CD4-positive, alpha-beta memory T cell (primary cell): ENCODE results near the gene PPP1R8. TPM values are rescaled to one million over a fixed set of nuclear protein-coding genes. Genes with fewer than 3 reads are reported as not detected.

ENCODE experiments used
- CTCF ChIA-PET: fragments of 350-600 bp; sonication (Branson Sonifier 250); formaldehyde crosslinking; loops from one replicate; lab custom pipeline; 2021; ENCODE audit warnings: inconsistent platforms; ENCODE audit not compliant: partially characterized antibody; lab: Charles Lee
- POLR2A ChIA-PET: fragments of 350-600 bp; sonication (Branson Sonifier 250); formaldehyde crosslinking; loops from one replicate; lab custom pipeline; 2021; ENCODE audit not compliant: partially characterized antibody; lab: Charles Lee
- DNase-seq, 5 donors: peaks; one replicate each; pipeline versions ENCODE4 v3.0.0 to v3.0.0-alpha.2; 2020 to 2022; ENCODE audit warnings: mixed read lengths in 1 of 5
- H3K27ac ChIP-seq: one replicate; pipeline ENCODE4 v1.7.0; 2013; ENCODE audit warnings: low read depth, low read length
- H3K27me3 ChIP-seq: 2 replicates; pipeline ENCODE4 v1.7.0; 2013; ENCODE audit warnings: mild to moderate bottlenecking, low read length, moderate library complexity; ENCODE audit not compliant: insufficient read depth
- H3K36me3 ChIP-seq: 2 replicates; pipeline ENCODE4 v1.7.0; 2013; ENCODE audit warnings: mild to moderate bottlenecking, low read length, moderate library complexity; ENCODE audit not compliant: insufficient read depth
- H3K4me1 ChIP-seq: 2 replicates; pipeline ENCODE4 v1.7.0; 2013; ENCODE audit warnings: mild to moderate bottlenecking, low read length, moderate library complexity; ENCODE audit not compliant: insufficient read depth
- H3K4me3 ChIP-seq, 2 donors: one replicate each; pipeline ENCODE4 v1.7.0; 2013; ENCODE audit warnings: low read length in 2 of 2, mild to moderate bottlenecking in 1 of 2
- H3K9me3 ChIP-seq, 2 donors: one replicate each; pipeline ENCODE4 v1.7.0; 2013; ENCODE audit warnings: low read length in 2 of 2, control low read depth in 1 of 2; ENCODE audit not compliant: control insufficient read depth in 1 of 2
- H3K27ac Mint-ChIP-seq, 7 donors: one replicate each; pipeline ENCODE4 v1.8.0; 2020 to 2021; ENCODE audit warnings: mixed read lengths in 7 of 7, mild to moderate bottlenecking in 6 of 7, inconsistent platforms in 3 of 7, moderate library complexity in 3 of 7
- H3K27me3 Mint-ChIP-seq, 2 donors: one replicate each; pipeline ENCODE4 v1.8.0; 2020 to 2021; ENCODE audit warnings: mixed read lengths in 2 of 2
- H3K36me3 Mint-ChIP-seq, 2 donors: one replicate each; pipeline ENCODE4 v1.8.0; 2020 to 2021; ENCODE audit warnings: mixed read lengths in 2 of 2, inconsistent platforms in 1 of 2, mild to moderate bottlenecking in 1 of 2
- H3K4me1 Mint-ChIP-seq, 4 donors: one replicate each; pipeline ENCODE4 v1.8.0; 2020 to 2021; ENCODE audit warnings: mixed read lengths in 4 of 4, mild to moderate bottlenecking in 1 of 4
- H3K4me3 Mint-ChIP-seq, 8 donors: one replicate each; pipeline ENCODE4 v1.8.0; 2020 to 2021; ENCODE audit warnings: mixed read lengths in 8 of 8, mild to moderate bottlenecking in 7 of 8, moderate library complexity in 6 of 8, inconsistent platforms in 3 of 8
- H3K9me3 Mint-ChIP-seq, 8 donors: one replicate each; pipeline ENCODE4 v1.8.0; 2020 to 2021; ENCODE audit warnings: mixed read lengths in 8 of 8, mild to moderate bottlenecking in 5 of 8, inconsistent platforms in 3 of 8, moderate library complexity in 1 of 8
- intact Hi-C: fragments of 100-400 bp; cut with micrococcal nuclease; formaldehyde crosslinking; loops from one replicate; pipeline ENCODE4 v1.15.1; 2023
- polyA plus RNA-seq, 2 donors: library from polyadenylated mRNA; unstranded; fragments of 300-500 nt; fragmentation: Illumina TruSeq; gene quantifications; one replicate each; pipeline ENCODE4 v1.2.3, GENCODE V29; 2021
- total RNA-seq, 2 experiments: library from RNA; stranded (reverse); gene quantifications; one replicate each; pipeline ENCODE4 v1.2.3, GENCODE V29; 2021

PPP1R8 gene
- total RNA-seq = 10 to 100 TPM; 40.8 to 45.8 TPM
- polyA plus RNA-seq = 10 to 100 TPM; 27.8 to 39.2 TPM

DNA sequence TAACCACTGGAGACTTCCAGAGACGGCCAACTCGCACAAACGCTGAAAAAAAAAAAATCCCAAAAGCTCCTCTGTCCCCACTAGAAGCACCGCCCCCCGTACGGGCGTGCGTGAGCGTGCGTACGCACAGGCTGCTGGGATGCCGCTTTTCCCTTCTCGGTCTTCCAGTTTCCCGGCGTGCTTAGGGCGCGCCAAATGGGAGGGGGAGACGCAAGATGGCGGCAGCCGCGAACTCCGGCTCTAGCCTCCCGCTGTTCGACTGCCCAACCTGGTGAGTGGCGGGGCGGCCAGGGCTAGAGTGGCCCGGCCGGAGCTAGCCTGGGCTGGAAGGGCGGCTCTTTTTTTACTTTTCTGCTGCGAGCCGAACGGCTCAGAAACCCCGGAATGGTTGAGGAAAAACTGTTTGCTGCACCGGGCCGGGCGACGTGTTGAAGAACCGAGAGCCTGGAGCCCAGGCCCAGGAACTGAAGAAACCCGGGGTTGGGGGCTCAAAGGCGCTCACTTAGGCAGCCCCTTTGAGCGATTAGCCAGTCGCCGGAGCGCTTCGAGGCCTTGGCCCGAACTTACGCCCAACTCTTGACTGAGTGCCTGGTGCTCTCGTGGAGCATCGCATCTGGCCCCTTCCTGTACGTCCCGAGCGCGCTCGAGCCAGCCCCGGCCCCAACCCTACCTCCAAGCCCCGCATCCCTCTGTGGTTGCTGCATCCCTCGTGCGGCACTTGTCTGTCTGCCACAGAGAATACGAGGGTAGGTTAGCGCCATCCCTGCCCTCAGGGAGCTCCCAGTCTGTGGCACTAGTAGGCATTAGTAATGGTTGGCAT is at the start of gene PPP1R8:
PPP1R8 (plus strand) TSS at position 162 of the 820 bp plus-strand sequence; CDS start at position 216, 54 bp downstream.
- peak; percentile 83 to 90 (median 86) for DNase-seq
- peaks cover 21 to 46% (median 31%) of the 10 kb centered on the region in 4 donors for H3K4me1 Mint-ChIP-seq
- peaks cover 0 to 43% of the 10 kb centered on the region in 2 donors for H3K36me3 Mint-ChIP-seq
- peak within 1 kb of the TSS; percentile 91 to 97 (median 93) for H3K27ac Mint-ChIP-seq
- Histone ChIP-seq H3K4me3 (peak within 1 kb of the TSS; percentile 76 to 84), H3K4me1 (peaks cover 44% of the 10 kb centered on the region), H3K27ac (peak within 1 kb of the TSS; percentile 73), H3K27me3 (no peaks in the 10 kb centered on the region), H3K36me3 (peaks cover 29% of the 10 kb centered on the region), H3K9me3 (no peaks in the 10 kb centered on the region)
- ChIA-PET POLR2A (interaction anchor here (0.6 to 3.5 kb wide), 16 partner anchors 14 to 1351 kb away, joined by 3 to 30 read pairs (median 4); partner anchors contain the start of genes ATP5IF1, EYA3, FAM76A and IFI6), CTCF (interaction anchor here (1.0 to 2.0 kb wide), 2 partner anchors 105 to 161 kb away, joined by 3 to 5 read pairs; no protein-coding TSS in a partner anchor)
- intact Hi-C loops = loop anchor here (1.0 to 2.0 kb wide), 3 partner anchors 58 to 160 kb away; partner anchors contain the start of genes FAM76A and STX12
- H3K4me3 Mint-ChIP-seq = peak within 1 kb of the TSS; percentile 93 to 97 (median 94)
- no peaks in the 10 kb centered on the region for H3K9me3 Mint-ChIP-seq
- H3K27me3 Mint-ChIP-seq = no peaks in the 10 kb centered on the region

DNA sequence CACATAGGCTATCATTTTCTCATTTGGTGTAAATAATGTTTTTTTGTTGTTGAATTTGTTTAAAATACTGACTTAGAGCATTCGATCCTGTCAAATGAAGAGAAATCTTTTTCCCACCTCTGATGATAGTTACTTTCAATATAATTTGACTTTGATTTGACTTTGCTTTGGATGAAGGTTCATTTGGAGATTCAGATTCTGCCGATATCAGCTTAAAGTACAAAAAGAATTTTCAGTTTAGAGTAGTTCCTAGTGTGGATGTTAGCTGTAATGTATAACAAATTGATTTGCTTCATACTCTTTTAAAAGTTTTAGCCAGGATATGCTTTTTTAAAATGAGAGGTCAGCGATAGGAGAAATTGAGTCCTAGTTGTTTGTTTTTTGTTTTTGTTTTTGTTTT is 47.6 kb upstream of the PPP1R8 start:
- Mint-ChIP-seq H3K27ac (peak overlapping the region in 1 of 7 donors; percentile 65), H3K4me1 (peaks cover 16 to 35% (median 23%) of the 10 kb centered on the region in 4 donors)

DNA sequence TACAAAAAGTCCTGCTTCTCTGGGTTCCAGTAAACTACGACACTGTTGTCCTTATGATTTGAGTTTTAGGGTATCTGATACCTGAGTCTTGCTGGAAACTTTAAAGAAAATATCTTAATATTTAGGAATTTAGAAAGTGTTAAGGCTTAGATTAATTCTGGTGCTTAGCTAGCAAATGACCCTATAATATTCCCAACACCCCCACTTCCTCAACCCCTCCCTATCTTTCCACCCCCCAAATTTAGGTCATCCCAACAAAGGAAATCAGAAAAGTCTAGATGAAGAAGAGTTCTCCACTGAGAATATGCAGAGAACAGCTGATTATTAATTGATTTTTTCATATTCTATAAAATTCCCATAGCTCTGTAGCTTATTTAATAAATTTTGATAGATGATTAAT is 45.9 kb upstream of the PPP1R8 start:
- Histone ChIP-seq H3K9me3 (no peaks in the 10 kb centered on the region), H3K36me3 (peaks cover 8% of the 10 kb centered on the region), H3K4me1 (peaks cover 12% of the 10 kb centered on the region), H3K27ac (no peak overlapping the region), H3K4me3 (no peak overlapping the region), H3K27me3 (no peaks in the 10 kb centered on the region)
- Mint-ChIP-seq H3K4me3 (no peak overlapping the region), H3K36me3 (peaks cover 8 to 22% of the 10 kb centered on the region in 2 donors), H3K27me3 (no peaks in the 10 kb centered on the region), H3K9me3 (no peaks in the 10 kb centered on the region), H3K27ac (peak overlapping the region in 2 of 7 donors; percentile 58 to 82), H3K4me1 (peaks cover 16 to 31% (median 20%) of the 10 kb centered on the region in 4 donors)
- ChIA-PET POLR2A (interaction anchor here (0.5 kb wide), 1 partner anchor 412 kb away, joined by 4 read pairs; no protein-coding TSS in a partner anchor), CTCF (interaction anchor here (1.9 kb wide), 1 partner anchor 11 kb away, joined by 8 read pairs; the partner anchor contains the start of gene STX12)
- intact Hi-C loops = no loop called here
- DNase-seq = no peak

More for the DNA sequence above, 47.6 kb upstream of the PPP1R8 start:
- no peaks in the 10 kb centered on the region for H3K27me3 ChIP-seq
- H3K27ac ChIP-seq = no peak overlapping the region
- intact Hi-C loops = no loop called here
- H3K9me3 ChIP-seq = no peaks in the 10 kb centered on the region
- peaks cover 12% of the 10 kb centered on the region for H3K4me1 ChIP-seq
- H3K9me3 Mint-ChIP-seq = no peaks in the 10 kb centered on the region
- CTCF ChIA-PET = no interaction called here
- no peak overlapping the region for H3K4me3 ChIP-seq
- DNase-seq = no peak
- no peak overlapping the region for H3K4me3 Mint-ChIP-seq
- H3K27me3 Mint-ChIP-seq = no peaks in the 10 kb centered on the region
- POLR2A ChIA-PET = no interaction called here
- H3K36me3 ChIP-seq = no peaks in the 10 kb centered on the region
- peaks cover 0 to 10% of the 10 kb centered on the region in 2 donors for H3K36me3 Mint-ChIP-seq

DNA sequence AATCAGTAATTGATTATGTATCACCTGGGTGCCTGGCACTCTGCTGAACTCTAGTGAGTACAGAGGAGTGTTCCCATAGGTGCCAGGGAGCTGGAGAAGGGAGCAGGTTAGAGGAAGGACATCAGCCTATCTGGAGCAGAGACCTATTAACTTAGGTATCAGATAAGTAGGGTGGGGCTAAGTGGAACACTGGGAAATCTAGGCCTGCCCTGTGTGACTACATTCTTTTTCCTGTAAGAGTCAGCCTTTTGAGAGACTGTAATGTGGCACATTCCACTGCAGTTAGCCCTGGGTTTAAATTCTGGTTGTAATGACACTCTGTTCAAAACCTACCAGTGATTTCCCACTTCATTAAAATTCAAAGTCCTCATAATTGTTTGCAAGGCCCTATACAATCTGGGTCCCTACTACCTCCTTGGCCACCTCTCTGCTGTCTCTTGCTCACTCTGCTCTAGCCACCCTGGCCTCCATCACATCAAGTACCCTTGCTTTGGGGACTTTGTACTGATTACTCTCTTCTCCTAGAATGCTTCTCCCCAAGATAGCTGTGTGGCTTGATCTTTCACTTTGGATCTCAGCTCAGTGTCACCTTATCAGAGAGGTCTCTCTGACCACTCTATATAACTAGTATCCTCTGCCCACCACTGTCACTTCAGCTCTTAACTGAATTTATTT is 44.7 kb upstream of the PPP1R8 start:
- H3K27ac ChIP-seq = no peak overlapping the region
- no peaks in the 10 kb centered on the region for H3K27me3 ChIP-seq
- Mint-ChIP-seq H3K9me3 (no peaks in the 10 kb centered on the region), H3K36me3 (peaks cover 16 to 30% of the 10 kb centered on the region in 2 donors), H3K4me3 (no peak overlapping the region), H3K27ac (peak overlapping the region; percentile 39 to 77 (median 57)), H3K27me3 (no peaks in the 10 kb centered on the region), H3K4me1 (peaks cover 16 to 31% (median 20%) of the 10 kb centered on the region in 4 donors)
- peaks cover 14% of the 10 kb centered on the region for H3K36me3 ChIP-seq
- CTCF ChIA-PET = interaction anchor here (1.9 kb wide), 1 partner anchor 12 kb away, joined by 8 read pairs; the partner anchor contains the start of gene STX12
- H3K9me3 ChIP-seq = no peaks in the 10 kb centered on the region
- intact Hi-C loops = no loop called here
- no peak for DNase-seq
- no peak overlapping the region for H3K4me3 ChIP-seq
- POLR2A ChIA-PET = interaction anchor here (1.1 kb wide), 1 partner anchor 45 kb away, joined by 3 read pairs; the partner anchor contains the start of gene PPP1R8
- peaks cover 12% of the 10 kb centered on the region for H3K4me1 ChIP-seq

GRCh38 chr1:27787895-27788294 is 42.7 kb upstream of the PPP1R8 start:
- H3K4me1 Mint-ChIP-seq = peaks cover 12 to 25% (median 19%) of the 10 kb centered on the region in 4 donors
- H3K36me3 Mint-ChIP-seq = peaks cover 18 to 32% of the 10 kb centered on the region in 2 donors
- Histone ChIP-seq H3K9me3 (no peaks in the 10 kb centered on the region), H3K36me3 (peaks cover 21% of the 10 kb centered on the region), H3K27ac (no peak overlapping the region), H3K27me3 (no peaks in the 10 kb centered on the region), H3K4me1 (peaks cover 12% of the 10 kb centered on the region), H3K4me3 (no peak overlapping the region)
- H3K27me3 Mint-ChIP-seq = no peaks in the 10 kb centered on the region
- peak overlapping the region in 3 of 7 donors; percentile 8 to 55 (median 30) for H3K27ac Mint-ChIP-seq
- no peak overlapping the region for H3K4me3 Mint-ChIP-seq
- H3K9me3 Mint-ChIP-seq = no peaks in the 10 kb centered on the region
- DNase-seq = no peak
- intact Hi-C loops = no loop called here
- POLR2A ChIA-PET = no interaction called here
- CTCF ChIA-PET = no interaction called here

DNA sequence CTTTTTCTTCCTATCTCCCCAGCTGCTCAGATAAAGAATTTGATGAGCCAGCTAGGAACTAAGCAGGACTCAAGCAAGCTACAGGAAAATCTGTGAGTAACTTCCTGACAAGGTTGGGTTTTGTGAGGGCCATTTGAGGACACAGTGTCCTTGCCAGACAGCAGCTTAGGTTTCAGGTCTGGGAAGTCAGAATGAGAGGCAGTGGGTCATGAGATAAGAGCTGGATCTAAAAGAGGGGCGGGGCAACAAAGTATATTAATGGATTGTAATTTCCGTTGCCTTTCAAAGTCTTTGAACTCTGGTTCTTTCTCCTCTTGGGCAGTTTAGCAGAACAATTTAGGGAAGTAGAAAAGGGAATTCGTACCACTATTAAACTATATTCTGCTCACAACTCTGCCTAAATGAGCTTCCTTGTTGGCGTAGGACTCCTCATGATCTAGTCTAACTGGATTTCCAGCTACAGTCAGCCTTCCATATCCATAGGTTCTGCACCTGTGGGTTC is 41.0 kb upstream of the PPP1R8 start:
- Mint-ChIP-seq H3K27me3 (no peaks in the 10 kb centered on the region), H3K9me3 (no peaks in the 10 kb centered on the region), H3K27ac (no peak overlapping the region), H3K4me1 (peaks cover 9 to 22% (median 18%) of the 10 kb centered on the region in 4 donors), H3K4me3 (no peak overlapping the region), H3K36me3 (peaks cover 24 to 45% of the 10 kb centered on the region in 2 donors)
- H3K4me1 ChIP-seq = peaks cover 12% of the 10 kb centered on the region
- no peak overlapping the region for H3K27ac ChIP-seq
- CTCF ChIA-PET = no interaction called here
- POLR2A ChIA-PET = interaction anchor here (0.7 kb wide), 1 partner anchor 17 kb away, joined by 3 read pairs; no protein-coding TSS in a partner anchor
- intact Hi-C loops = no loop called here
- H3K9me3 ChIP-seq = no peaks in the 10 kb centered on the region
- no peaks in the 10 kb centered on the region for H3K27me3 ChIP-seq
- no peak overlapping the region for H3K4me3 ChIP-seq
- peaks cover 35% of the 10 kb centered on the region for H3K36me3 ChIP-seq
- no peak for DNase-seq
